ENCODE results near the gene ZNF783.

DNA sequence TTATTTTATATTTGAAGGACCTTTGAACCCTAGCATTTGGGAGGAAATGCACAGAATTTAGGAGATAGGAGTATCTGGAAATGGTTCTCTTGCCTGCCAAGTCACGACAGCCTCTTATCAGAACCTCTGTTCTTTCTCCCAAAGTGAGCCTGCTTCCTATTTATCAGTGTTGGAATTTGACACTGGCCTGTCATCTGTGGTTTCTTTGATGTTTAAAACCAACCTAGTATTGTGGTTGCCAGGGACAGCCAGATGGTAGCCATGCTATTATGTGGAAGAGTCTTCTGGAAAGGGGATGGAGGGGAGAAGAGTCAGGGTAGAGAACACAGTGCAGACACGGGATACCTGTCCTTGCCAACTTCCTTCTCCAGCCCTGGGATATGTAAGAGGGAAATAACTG, 45.6 kb upstream of the ZNF783 start:
- TF ChIP-seq, protein P1, sequence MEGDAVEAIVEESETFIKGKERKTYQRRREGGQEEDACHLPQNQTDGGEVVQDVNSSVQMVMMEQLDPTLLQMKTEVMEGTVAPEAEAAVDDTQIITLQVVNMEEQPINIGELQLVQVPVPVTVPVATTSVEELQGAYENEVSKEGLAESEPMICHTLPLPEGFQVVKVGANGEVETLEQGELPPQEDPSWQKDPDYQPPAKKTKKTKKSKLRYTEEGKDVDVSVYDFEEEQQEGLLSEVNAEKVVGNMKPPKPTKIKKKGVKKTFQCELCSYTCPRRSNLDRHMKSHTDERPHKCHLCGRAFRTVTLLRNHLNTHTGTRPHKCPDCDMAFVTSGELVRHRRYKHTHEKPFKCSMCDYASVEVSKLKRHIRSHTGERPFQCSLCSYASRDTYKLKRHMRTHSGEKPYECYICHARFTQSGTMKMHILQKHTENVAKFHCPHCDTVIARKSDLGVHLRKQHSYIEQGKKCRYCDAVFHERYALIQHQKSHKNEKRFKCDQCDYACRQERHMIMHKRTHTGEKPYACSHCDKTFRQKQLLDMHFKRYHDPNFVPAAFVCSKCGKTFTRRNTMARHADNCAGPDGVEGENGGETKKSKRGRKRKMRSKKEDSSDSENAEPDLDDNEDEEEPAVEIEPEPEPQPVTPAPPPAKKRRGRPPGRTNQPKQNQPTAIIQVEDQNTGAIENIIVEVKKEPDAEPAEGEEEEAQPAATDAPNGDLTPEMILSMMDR (conservative IDR thresholded peaks at IDR 0.05 in 1 of 2, IDR thresholded peaks at IDR 0.05 in 1 of 2; ENCODE audit: low read depth in 1 of 2, low read length in 2 of 2), result no peak
- TF ChIP-seq EZH2 (IDR thresholded peaks at IDR 0.05; ENCODE audit: low read length, missing control alignments), result no peak
